Measurements from ENCODE around the gene SERPINA12. TPM values are rescaled to one million over a fixed set of nuclear protein-coding genes. Genes with fewer than 3 reads are reported as not detected.
A peak's percentile ranks its signal among the peaks of the same experiment; 100 is the strongest.

Gene SERPINA12
- total RNA-seq, 6 experiments from 2014 or later = 0.26 to 2.8 (median 0.39) TPM; not detected in 3

GRCh38 chr14:94498215-94498614 is 11.1 kb downstream of the SERPINA12 start:
- ATAC-seq (no peak), DNase-seq (no peak)
- Histone ChIP-seq H3K9me3 (no peaks in the 10 kb centered on the region), H3K36me3 (no peaks in the 10 kb centered on the region), H3K4me3 (no peak overlapping the region), H3K27ac (no peak overlapping the region), H3K27me3 (no peaks in the 10 kb centered on the region), H3K4me1 (peaks cover 0 to 34% (median 10%) of the 10 kb centered on the region in 4 donors)
- 90% methylated on average over 3 of the region's 3 CpGs for WGBS (ENCODE audit: insufficient coverage, low coverage, low lambda C conversion rate, missing lambda C conversion rate)
- intact Hi-C loops (cut with DNase I) = no loop called here
- TF ChIP-seq, protein P1, sequence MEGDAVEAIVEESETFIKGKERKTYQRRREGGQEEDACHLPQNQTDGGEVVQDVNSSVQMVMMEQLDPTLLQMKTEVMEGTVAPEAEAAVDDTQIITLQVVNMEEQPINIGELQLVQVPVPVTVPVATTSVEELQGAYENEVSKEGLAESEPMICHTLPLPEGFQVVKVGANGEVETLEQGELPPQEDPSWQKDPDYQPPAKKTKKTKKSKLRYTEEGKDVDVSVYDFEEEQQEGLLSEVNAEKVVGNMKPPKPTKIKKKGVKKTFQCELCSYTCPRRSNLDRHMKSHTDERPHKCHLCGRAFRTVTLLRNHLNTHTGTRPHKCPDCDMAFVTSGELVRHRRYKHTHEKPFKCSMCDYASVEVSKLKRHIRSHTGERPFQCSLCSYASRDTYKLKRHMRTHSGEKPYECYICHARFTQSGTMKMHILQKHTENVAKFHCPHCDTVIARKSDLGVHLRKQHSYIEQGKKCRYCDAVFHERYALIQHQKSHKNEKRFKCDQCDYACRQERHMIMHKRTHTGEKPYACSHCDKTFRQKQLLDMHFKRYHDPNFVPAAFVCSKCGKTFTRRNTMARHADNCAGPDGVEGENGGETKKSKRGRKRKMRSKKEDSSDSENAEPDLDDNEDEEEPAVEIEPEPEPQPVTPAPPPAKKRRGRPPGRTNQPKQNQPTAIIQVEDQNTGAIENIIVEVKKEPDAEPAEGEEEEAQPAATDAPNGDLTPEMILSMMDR (IDR thresholded peaks at IDR 0.05) = no peak
- no peak for TF ChIP-seq POLR2A (IDR thresholded peaks at IDR 0.05)

GRCh38 chr14:94494085-94494484 is 15.2 kb downstream of the SERPINA12 start:
- Histone ChIP-seq H3K4me3 (no peak overlapping the region), H3K4me1 (peaks cover 0 to 3% (median 0%) of the 10 kb centered on the region in 4 donors), H3K9me3 (no peaks in the 10 kb centered on the region), H3K27me3 (no peaks in the 10 kb centered on the region), H3K36me3 (no peaks in the 10 kb centered on the region), H3K27ac (no peak overlapping the region)
- DNase-seq (no peak), ATAC-seq (no peak)
- TF ChIP-seq POLR2A (IDR thresholded peaks at IDR 0.05) = no peak
- TF ChIP-seq, protein P1 (IDR thresholded peaks at IDR 0.05) = no peak
- WGBS (ENCODE audit: insufficient coverage, low coverage, low lambda C conversion rate, missing lambda C conversion rate) = 73% methylated on average over 4 of the region's 4 CpGs
- intact Hi-C loops (cut with DNase I) = no loop called here

- no peaks in the 10 kb centered on the region for H3K27me3 ChIP-seq
- no peaks in the 10 kb centered on the region for H3K36me3 ChIP-seq
- no peak for ATAC-seq
- H3K9me3 ChIP-seq = no peaks in the 10 kb centered on the region
- H3K27ac ChIP-seq = no peak overlapping the region
- WGBS (ENCODE audit: insufficient coverage, low coverage, low lambda C conversion rate, missing lambda C conversion rate) = 62% methylated on average over 4 of the region's 4 CpGs
- H3K4me3 ChIP-seq = no peak overlapping the region
- no peak for TF ChIP-seq POLR2A (IDR thresholded peaks at IDR 0.05)
- TF ChIP-seq, protein P1 (IDR thresholded peaks at IDR 0.05) = no peak
- no peak for DNase-seq
- intact Hi-C loops (cut with DNase I) = no loop called here
- H3K4me1 ChIP-seq = peaks cover 0 to 3% (median 2%) of the 10 kb centered on the region in 4 donors
Observed at GRCh38 chr14:94491511-94491910, 17.8 kb downstream of the SERPINA12 start.

DNA sequence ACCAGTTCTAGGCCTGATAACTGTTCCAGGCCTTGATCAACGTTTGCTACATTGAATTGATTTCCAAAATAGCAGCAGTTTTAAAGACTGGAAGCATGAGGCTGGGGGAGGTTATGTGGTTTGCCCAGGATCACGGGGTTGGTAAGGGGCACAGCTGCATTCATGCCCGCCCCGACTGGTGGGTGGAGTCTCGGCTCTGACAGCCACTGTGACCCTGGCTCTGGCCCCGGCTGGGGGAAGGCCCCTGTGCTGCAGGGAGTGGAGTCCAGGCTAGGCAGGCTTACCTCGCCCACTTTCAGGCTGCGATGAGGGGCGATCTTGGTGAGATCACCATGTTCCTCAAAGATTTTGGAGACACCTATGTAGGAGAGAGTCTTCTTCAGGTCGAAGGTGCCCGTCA is 19.9 kb downstream of the SERPINA12 start:
- intact Hi-C loops (cut with DNase I) = loop anchor here (5.0 to 10.0 kb wide), 2 partner anchors 55 to 57 kb away; no protein-coding TSS in a partner anchor
- no peak overlapping the region for H3K4me3 ChIP-seq
- TF ChIP-seq, protein P1 (IDR thresholded peaks at IDR 0.05) = no peak
- TF ChIP-seq POLR2A (IDR thresholded peaks at IDR 0.05) = no peak
- H3K9me3 ChIP-seq = no peaks in the 10 kb centered on the region
- no peaks in the 10 kb centered on the region for H3K36me3 ChIP-seq
- no peak for ATAC-seq
- H3K27me3 ChIP-seq = no peaks in the 10 kb centered on the region
- 57% methylated on average over 2 of the region's 11 CpGs for WGBS (ENCODE audit: insufficient coverage, low coverage, low lambda C conversion rate, missing lambda C conversion rate)
- peaks cover 0 to 10% (median 3%) of the 10 kb centered on the region in 4 donors for H3K4me1 ChIP-seq
- peak in 1 of 3 donors; percentile 44 for DNase-seq
- no peak overlapping the region for H3K27ac ChIP-seq

All from right lobe of liver (tissue), 6 donors.